Memory B cell (primary cell): Measurements from ENCODE around the gene SYTL2.
A peak's percentile ranks its signal among the peaks of the same experiment; 100 is the strongest.
"Not testable (repeated sequence)": the region's sequence is repeated elsewhere in the genome, so short reads cannot be mapped to it uniquely, and the experiment has no call there.

Experiments used
- ATAC-seq: fragments of 150-1000 bp; cut with Tn5 transposase; 2 replicates; pipeline ENCODE4 v1.10.0; 2021; ENCODE audit warnings: low read depth, mild to moderate bottlenecking, moderate library complexity
- DNase-seq, 2 donors: peaks; one replicate each; pipeline ENCODE4 v3.0.0; 2022; ENCODE audit warnings: low spot score in 2 of 2
- H3K27ac Mint-ChIP-seq: one replicate; pipeline ENCODE4 v1.8.0; 2022; ENCODE audit warnings: mild to moderate bottlenecking, moderate library complexity, mixed read lengths
- H3K27me3 Mint-ChIP-seq: one replicate; pipeline ENCODE4 v1.8.0; 2022; ENCODE audit warnings: mixed read lengths
- H3K36me3 Mint-ChIP-seq: one replicate; pipeline ENCODE4 v1.8.0; 2022; ENCODE audit warnings: mild to moderate bottlenecking, mixed read lengths
- H3K4me1 Mint-ChIP-seq: one replicate; pipeline ENCODE4 v1.8.0; 2022; ENCODE audit warnings: mixed read lengths
- H3K4me3 Mint-ChIP-seq: one replicate; pipeline ENCODE4 v1.8.0; 2022; ENCODE audit warnings: mild to moderate bottlenecking, moderate library complexity, mixed read lengths
- H3K9me3 Mint-ChIP-seq: one replicate; pipeline ENCODE4 v1.8.0; 2022; ENCODE audit warnings: mixed read lengths

SYTL2 gene, protein sequence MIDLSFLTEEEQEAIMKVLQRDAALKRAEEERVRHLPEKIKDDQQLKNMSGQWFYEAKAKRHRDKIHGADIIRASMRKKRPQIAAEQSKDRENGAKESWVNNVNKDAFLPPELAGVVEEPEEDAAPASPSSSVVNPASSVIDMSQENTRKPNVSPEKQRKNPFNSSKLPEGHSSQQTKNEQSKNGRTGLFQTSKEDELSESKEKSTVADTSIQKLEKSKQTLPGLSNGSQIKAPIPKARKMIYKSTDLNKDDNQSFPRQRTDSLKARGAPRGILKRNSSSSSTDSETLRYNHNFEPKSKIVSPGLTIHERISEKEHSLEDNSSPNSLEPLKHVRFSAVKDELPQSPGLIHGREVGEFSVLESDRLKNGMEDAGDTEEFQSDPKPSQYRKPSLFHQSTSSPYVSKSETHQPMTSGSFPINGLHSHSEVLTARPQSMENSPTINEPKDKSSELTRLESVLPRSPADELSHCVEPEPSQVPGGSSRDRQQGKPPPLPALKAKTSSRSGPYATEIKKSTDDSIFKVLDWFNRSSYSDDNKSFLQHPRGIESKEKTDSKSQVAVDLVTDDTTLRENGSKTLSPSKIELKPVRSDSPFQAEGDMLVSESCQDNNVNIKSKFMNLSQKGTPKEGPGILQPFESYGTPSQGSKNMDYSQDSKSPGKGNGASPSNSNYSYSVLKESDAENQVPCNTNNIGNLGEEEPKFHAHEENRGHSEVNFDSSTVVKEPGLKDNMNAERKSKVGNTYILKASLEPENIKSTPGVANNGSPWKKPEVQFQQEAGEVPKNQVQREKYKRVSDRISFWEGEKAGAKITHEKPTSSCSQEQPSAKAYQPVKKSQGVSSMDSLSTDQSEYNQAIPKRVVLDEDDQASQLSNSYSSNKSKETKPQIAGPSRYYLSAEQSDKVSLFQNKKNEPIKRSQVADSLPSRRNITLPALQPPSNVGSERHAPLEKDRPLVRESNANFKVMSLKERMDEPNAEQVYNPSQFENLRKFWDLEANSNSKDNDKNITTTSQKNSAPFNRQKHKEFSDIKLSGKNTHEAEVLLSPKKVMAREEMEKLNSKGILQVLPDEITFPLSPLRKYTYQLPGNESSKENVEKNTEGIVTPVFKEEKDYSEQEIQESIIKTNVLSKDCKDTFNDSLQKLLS (N-terminal part only)

DNA sequence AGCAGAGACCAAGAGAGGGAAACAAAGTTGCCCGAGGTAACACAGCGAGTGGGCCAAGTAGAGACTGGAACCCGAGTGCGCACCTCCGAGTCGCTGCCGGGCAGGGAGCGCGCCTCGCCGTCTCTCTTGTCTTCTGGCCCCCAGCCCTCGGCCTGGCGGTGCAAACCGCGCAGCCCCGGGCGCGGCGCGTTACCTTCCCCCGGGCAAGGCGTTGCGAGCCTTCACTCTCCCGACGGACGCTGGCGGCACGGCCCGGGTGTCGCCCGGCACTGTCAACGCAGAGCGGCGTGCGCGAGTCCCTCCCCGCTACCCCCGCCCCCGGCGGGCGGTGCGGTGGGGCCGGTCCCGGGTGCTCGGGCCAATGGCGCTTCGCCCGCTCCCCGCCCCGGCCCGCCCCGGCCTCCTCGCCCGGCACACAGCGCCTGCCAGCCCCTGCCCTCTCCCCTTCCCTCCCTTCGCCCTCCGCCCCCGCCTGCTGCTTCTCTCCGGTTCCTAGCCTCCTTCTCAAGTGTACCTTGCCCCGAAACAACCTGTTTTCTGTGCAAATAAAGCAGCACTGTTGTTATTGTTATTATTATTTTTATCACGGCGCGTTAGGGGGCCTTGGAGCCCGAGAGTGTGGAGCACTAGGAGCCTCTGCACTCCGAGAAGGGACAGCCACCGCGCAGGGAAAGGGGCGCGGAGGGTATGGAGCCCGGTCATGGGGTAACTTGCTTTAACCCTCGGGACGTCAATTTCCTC is at the start of gene SYTL2:
Gene SYTL2 (minus strand): TSS at position 271 of the 741 bp plus-strand sequence. CDS start 53,416 bp downstream, outside the sequence.
- DNase-seq (peak; percentile 40 to 46), ATAC-seq (peak; percentile 81)
- Mint-ChIP-seq H3K36me3 (no peaks in the 10 kb centered on the region), H3K9me3 (no peaks in the 10 kb centered on the region), H3K4me3 (peak within 1 kb of the TSS; percentile 80), H3K27me3 (peaks cover 9% of the 10 kb centered on the region), H3K27ac (no peak within 1 kb of the TSS), H3K4me1 (peaks cover 15% of the 10 kb centered on the region)

DNA sequence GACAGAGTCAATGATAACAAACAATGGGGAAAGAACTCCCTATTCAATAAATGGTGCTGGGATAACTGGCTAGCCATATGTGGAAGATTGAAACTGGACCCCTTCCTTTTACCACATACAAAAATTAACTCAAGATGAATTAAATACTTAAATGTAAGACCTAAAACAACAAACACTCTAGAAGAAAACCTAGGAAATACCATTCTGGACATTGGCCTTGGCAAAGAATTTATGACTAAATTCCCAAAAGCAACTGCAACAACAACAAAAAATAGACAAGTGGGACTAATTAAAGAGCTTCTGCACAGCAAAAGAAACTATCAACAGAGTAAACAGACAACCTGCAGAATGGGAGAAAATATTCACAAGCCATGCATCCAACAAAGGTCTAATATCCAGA is 48.6 kb upstream of the SYTL2 start:
- DNase-seq, H3K36me3 Mint-ChIP-seq, H3K9me3 Mint-ChIP-seq, H3K27ac Mint-ChIP-seq, H3K27me3 Mint-ChIP-seq, ATAC-seq, H3K4me1 Mint-ChIP-seq, H3K4me3 Mint-ChIP-seq: not testable (repeated sequence)

DNA sequence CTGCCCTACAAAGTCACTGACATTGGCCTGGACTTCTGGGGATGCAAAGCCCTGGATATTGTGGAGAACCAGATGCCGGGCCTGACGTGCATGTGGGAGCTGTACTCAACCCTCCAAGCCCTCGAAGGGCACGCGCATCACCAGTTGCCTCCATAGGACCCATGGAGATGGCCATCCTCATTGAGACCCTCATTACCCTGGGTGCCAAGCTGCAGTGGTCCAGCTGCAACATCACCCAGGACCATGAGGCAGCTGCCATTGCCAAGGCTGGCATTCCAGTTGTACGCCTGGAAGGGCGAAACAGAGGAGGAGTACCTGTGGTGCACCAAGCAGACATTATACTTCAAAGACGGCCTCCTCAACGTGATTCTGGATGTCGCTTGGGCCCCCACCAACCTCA is 46.2 kb upstream of the SYTL2 start:
- no peak overlapping the region for H3K27ac Mint-ChIP-seq
- H3K9me3 Mint-ChIP-seq = no peaks in the 10 kb centered on the region
- H3K4me1 Mint-ChIP-seq = peaks cover 3% of the 10 kb centered on the region
- peaks cover 4% of the 10 kb centered on the region for H3K27me3 Mint-ChIP-seq
- no peak overlapping the region for H3K4me3 Mint-ChIP-seq
- DNase-seq (no peak), ATAC-seq (no peak)
- H3K36me3 Mint-ChIP-seq = no peaks in the 10 kb centered on the region

DNA sequence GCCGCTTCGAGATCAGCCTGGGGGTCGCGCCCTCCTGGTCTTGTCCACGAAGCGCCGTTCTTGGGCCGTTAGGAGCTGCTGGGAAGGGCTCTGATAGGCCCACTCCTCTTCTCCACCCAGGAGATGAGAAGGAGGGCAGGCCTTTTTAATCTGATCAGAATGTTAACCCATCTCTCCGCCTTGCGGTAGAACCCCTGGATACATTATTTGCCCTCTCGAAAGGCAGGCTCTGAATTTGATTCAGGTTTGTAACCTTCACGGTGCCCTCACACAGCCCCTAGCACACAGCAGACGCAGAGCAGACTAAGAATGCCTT is 44.4 kb upstream of the SYTL2 start, which contains the start of gene CCDC83:
Gene CCDC83 (plus strand): TSS at position 43 of the 316 bp plus-strand sequence. CDS start 9,741 bp downstream, outside the sequence.
- H3K9me3 Mint-ChIP-seq = no peaks in the 10 kb centered on the region
- ATAC-seq = no peak
- H3K27ac Mint-ChIP-seq = peak within 1 kb of the TSS; percentile 75
- DNase-seq = no peak
- H3K4me3 Mint-ChIP-seq = peak within 1 kb of the TSS; percentile 81
- peaks cover 4% of the 10 kb centered on the region for H3K27me3 Mint-ChIP-seq
- H3K4me1 Mint-ChIP-seq = peaks cover 3% of the 10 kb centered on the region
- H3K36me3 Mint-ChIP-seq = no peaks in the 10 kb centered on the region

DNA sequence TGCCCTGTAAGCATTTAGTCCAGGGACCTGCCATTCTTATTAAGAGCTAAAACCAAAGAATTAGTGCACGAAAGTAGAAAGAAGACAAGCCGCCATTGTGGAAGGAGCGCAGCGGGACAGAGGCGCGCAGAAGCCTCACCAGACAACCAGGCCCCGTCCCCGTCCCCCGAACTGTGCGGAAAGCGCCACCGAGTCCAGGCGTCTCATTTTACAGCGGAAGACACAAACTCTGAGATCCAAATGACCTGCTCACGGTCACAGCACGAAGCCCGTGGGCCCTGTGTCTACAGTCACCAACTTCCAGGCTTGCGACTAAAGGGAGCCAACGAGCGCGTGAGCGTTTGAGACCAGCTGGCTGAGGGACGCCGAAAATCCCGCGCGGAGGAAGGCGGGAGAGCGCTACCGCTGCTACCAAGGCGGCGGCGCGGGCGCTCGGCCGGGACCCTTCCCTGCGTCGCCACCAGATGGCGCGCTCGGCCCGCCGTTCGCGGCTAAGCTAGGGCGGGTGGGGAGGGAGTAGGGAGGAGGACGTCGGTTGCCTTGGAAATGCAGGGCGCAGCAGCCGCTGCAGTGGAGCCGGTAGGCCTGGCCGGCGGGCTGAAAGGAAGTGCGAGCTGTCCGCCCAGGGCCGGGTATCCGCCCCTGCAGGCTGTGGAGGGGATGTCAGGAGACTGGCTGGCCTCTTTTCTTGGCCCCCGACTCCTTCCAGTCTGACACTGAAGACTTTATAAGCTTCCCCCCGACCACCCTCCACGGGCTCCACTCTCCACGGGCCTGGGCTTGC is 43.8 kb upstream of the SYTL2 start:
- peak overlapping the region; percentile 81 for H3K4me3 Mint-ChIP-seq

DNA sequence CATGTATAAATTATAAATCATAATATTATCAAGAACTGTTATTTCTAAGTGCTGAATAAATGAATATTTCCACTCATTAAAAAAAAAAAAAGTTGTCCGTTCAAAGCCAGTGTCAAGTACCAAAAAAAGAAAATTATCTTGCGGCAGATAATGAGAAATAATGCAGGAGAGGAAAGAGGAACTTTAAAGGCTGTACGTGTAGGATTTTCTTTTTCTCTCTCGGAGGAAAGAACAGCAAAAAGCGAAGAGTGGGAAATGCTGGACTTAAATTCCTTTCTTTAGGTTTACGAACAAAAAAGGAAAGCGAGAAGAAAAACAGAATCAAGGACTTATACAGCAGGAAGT is 43.2 kb upstream of the SYTL2 start:
- Mint-ChIP-seq H3K27me3 (peaks cover 5% of the 10 kb centered on the region), H3K36me3 (peaks cover 1% of the 10 kb centered on the region), H3K27ac (peak overlapping the region; percentile 75), H3K9me3 (no peaks in the 10 kb centered on the region), H3K4me3 (peak overlapping the region; percentile 81), H3K4me1 (peaks cover 3% of the 10 kb centered on the region)
- DNase-seq = no peak
- ATAC-seq = no peak

More for the DNA sequence above, 43.8 kb upstream of the SYTL2 start:
- ATAC-seq (peak; percentile 89), DNase-seq (peak; percentile 89 to 94)
- Mint-ChIP-seq H3K36me3 (peaks cover 1% of the 10 kb centered on the region), H3K4me1 (peaks cover 3% of the 10 kb centered on the region), H3K9me3 (no peaks in the 10 kb centered on the region), H3K27me3 (peaks cover 5% of the 10 kb centered on the region), H3K27ac (peak overlapping the region; percentile 75)

DNA sequence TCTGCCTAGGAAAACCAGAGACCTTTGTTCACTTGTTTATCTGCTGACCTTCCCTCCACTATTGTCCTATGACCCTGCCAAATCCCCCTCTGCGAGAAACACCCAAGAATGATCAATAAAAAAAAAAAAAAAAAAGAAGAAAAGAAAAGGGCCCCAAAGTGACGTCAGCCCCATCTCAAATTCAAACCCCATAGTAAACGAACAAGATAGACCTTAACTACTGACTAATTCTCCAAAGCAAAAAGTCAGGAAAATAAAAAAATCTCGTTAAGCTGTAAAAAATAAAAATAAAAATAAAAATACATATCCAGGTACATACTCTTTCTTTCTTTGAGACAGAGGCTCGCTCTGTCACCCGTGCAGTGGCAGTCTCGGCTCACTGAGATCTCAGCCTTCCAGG is 42.6 kb upstream of the SYTL2 start:
- H3K4me1 Mint-ChIP-seq, ATAC-seq, H3K36me3 Mint-ChIP-seq, DNase-seq, H3K27ac Mint-ChIP-seq, H3K27me3 Mint-ChIP-seq, H3K4me3 Mint-ChIP-seq, H3K9me3 Mint-ChIP-seq: not testable (repeated sequence)

DNA sequence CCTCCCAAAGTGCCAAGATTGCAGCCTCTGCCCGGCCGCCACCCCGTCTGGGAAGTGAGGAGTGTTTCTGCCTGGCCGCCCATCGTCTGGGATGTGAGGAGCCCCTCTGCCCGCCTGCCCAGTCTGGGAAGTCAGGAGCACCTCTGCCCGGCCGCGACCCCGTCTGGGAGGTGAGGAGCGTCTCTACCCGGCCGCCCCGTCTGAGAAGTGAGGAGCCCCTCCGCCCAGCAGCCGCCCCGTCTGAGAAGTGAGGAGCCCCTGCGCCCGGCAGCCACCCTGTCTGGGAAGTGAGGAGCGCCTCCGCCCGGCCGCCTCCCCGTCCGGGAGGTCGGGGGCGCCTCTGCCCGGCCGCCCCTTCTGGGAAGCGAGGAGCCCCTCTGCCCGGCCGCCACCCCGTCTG is 41.8 kb upstream of the SYTL2 start:
- not testable (repeated sequence) for ATAC-seq, H3K9me3 Mint-ChIP-seq, H3K36me3 Mint-ChIP-seq, H3K4me3 Mint-ChIP-seq, H3K27ac Mint-ChIP-seq, DNase-seq, H3K4me1 Mint-ChIP-seq, H3K27me3 Mint-ChIP-seq

DNA sequence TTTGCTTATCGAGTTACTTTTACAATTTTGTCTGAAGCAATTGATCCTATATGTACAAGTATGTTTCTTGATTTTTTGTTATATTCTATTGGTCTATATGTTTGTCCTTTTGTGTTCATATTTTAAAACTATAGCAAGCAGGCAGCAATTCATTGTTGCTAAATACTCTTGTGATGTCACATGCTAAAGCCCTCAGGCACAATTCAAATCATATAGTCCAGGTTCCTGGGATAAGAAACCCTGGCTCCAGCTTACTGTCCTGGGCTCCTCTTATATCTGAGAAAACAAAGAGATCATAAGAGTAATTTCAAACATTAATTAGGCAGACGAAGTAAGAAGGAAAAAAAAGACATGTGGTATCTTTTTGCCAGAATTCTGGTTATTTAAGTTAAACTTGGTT is 37.6 kb upstream of the SYTL2 start:
- Mint-ChIP-seq H3K4me3 (no peak overlapping the region), H3K9me3 (no peaks in the 10 kb centered on the region), H3K4me1 (no peaks in the 10 kb centered on the region), H3K27me3 (peaks cover 1% of the 10 kb centered on the region), H3K36me3 (peaks cover 1% of the 10 kb centered on the region), H3K27ac (no peak overlapping the region)
- no peak for DNase-seq
- no peak for ATAC-seq

DNA sequence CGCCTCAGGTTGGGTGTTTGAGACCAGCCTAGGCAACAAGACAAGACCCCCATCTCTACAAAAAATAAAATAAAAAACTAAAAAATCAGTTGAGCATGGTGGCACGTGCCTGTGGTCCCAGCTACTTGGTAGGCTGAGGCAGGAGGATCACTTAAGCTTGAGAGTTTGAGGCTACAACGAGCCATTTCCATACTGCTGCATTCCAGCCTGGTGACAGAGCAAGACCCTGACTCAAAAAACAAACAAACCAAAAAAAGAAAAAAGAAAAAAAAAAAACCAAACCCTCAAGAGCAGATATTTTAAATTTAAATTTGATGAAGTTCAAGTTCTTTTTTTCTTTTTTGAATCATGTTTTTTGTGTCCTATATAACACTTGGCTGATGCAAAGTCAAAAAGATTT is 37.1 kb upstream of the SYTL2 start:
- H3K9me3 Mint-ChIP-seq = no peaks in the 10 kb centered on the region
- H3K4me1 Mint-ChIP-seq = no peaks in the 10 kb centered on the region
- no peak overlapping the region for H3K27ac Mint-ChIP-seq
- peaks cover 1% of the 10 kb centered on the region for H3K27me3 Mint-ChIP-seq
- DNase-seq = no peak
- no peak for ATAC-seq
- no peak overlapping the region for H3K4me3 Mint-ChIP-seq
- peaks cover 1% of the 10 kb centered on the region for H3K36me3 Mint-ChIP-seq

DNA sequence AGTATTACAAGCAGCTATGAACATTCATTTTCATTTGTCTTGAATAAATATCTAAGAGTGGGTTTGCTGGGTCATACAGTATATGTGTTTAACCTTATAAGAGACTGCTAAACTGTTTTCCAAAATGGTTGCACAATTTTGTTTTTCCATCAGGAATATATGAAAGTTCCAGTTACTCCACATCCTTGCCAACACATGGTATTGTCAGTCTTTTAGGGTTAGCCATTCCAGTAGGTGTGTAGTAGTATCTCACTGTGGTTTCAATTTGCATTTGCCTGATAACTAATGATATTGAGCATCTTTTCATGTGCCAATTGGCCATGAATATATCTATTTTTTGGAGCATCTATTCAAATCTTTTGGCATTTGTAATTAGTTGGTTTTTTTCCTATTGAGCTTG is 36.5 kb upstream of the SYTL2 start:
- H3K27me3 Mint-ChIP-seq = peaks cover 1% of the 10 kb centered on the region
- peaks cover 1% of the 10 kb centered on the region for H3K36me3 Mint-ChIP-seq
- H3K27ac Mint-ChIP-seq = no peak overlapping the region
- no peaks in the 10 kb centered on the region for H3K4me1 Mint-ChIP-seq
- no peak overlapping the region for H3K4me3 Mint-ChIP-seq
- ATAC-seq (no peak), DNase-seq (no peak)
- H3K9me3 Mint-ChIP-seq = no peaks in the 10 kb centered on the region

DNA sequence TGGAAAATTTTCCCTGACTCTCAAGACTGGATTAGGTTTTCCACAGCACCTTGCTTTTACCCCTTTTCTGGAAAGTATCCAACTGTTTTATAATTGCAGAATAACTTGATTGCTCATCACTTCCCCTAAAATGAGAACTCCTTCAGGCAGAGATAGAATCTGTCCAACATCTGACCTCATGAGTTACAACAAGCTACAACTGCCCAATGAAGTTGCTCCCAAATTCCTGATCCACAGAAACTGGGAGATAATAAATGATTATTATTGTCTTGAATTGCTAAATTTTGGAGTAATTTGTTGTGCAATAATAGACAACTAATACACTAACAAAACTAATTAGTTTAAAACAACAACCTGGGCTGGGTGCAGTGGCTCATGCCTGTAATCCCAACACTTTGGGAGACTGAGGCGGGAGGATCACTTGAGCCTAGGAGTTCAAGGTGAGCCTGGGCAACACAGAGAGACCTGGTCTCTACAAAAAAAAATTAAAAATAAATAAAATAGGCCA is 34.2 kb upstream of the SYTL2 start:
- no peak for ATAC-seq
- DNase-seq = no peak
- no peak overlapping the region for H3K27ac Mint-ChIP-seq
- peaks cover 3% of the 10 kb centered on the region for H3K27me3 Mint-ChIP-seq
- H3K4me1 Mint-ChIP-seq = no peaks in the 10 kb centered on the region
- H3K9me3 Mint-ChIP-seq = no peaks in the 10 kb centered on the region
- H3K4me3 Mint-ChIP-seq = no peak overlapping the region
- H3K36me3 Mint-ChIP-seq = peaks cover 2% of the 10 kb centered on the region
